ENCODE results near the gene DUSP18. TPM values are rescaled to one million over a fixed set of nuclear protein-coding genes. Genes with fewer than 3 reads are reported as not detected.

DUSP18 gene
- total and polyA plus RNA-seq, 12 donors: 1.5 to 6.3 (median 2.5) TPM

- WGBS, 2 donors: 56 to 63% methylated on average over 11 of the region's 11 CpGs
- H3K27me3 ChIP-seq: no peaks in the 10 kb centered on the region
- TF ChIP-seq, protein P1, sequence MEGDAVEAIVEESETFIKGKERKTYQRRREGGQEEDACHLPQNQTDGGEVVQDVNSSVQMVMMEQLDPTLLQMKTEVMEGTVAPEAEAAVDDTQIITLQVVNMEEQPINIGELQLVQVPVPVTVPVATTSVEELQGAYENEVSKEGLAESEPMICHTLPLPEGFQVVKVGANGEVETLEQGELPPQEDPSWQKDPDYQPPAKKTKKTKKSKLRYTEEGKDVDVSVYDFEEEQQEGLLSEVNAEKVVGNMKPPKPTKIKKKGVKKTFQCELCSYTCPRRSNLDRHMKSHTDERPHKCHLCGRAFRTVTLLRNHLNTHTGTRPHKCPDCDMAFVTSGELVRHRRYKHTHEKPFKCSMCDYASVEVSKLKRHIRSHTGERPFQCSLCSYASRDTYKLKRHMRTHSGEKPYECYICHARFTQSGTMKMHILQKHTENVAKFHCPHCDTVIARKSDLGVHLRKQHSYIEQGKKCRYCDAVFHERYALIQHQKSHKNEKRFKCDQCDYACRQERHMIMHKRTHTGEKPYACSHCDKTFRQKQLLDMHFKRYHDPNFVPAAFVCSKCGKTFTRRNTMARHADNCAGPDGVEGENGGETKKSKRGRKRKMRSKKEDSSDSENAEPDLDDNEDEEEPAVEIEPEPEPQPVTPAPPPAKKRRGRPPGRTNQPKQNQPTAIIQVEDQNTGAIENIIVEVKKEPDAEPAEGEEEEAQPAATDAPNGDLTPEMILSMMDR (IDR thresholded peaks at IDR 0.05): no peak
- H3K4me3 ChIP-seq: no peak overlapping the region
- no peaks in the 10 kb centered on the region for H3K4me1 ChIP-seq
- H3K27ac ChIP-seq: no peak overlapping the region
- ATAC-seq (no peak), DNase-seq (no peak)
- H3K9me3 ChIP-seq: no peaks in the 10 kb centered on the region
- intact Hi-C loops (cut with DNase I): no loop called here
- H3K36me3 ChIP-seq: no peaks in the 10 kb centered on the region
Observed at GRCh38 chr22:30705710-30706651, 38.3 kb upstream of the DUSP18 start.

DNA sequence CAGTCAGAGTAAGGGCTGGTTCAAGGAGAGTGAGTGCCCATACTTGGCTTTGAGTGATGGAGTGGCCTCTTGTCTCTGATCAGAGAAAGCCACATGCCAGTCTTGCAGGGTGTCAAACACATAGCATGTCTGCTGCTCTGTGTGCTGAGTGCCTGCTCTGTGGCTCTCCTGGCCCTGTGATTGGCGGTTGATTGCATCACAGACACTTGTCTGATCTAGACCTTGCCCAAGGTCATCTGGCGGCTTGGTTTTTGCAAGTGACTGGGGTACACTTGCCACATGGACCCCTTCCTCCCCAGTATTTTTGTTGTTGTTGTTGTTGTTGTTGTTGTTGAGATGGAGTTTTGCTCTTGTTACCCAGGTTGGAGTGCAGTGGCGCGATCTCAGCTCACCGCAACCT lies 37.3 kb upstream of the DUSP18 start:
- TF ChIP-seq, protein P1 (IDR thresholded peaks at IDR 0.05): no peak
- DNase-seq (no peak), ATAC-seq (no peak)
- WGBS, 2 donors: 95 to 99% methylated on average over 5 of the region's 5 CpGs
- Histone ChIP-seq H3K27ac (no peak overlapping the region), H3K9me3 (no peaks in the 10 kb centered on the region), H3K4me1 (no peaks in the 10 kb centered on the region), H3K36me3 (no peaks in the 10 kb centered on the region), H3K4me3 (no peak overlapping the region), H3K27me3 (no peaks in the 10 kb centered on the region)
- intact Hi-C loops (cut with DNase I): no loop called here

- Histone ChIP-seq H3K36me3 (no peaks in the 10 kb centered on the region), H3K9me3 (no peaks in the 10 kb centered on the region), H3K27me3 (no peaks in the 10 kb centered on the region), H3K27ac (no peak overlapping the region), H3K4me3 (no peak overlapping the region), H3K4me1 (no peaks in the 10 kb centered on the region)
- DNase-seq: no peak
- TF ChIP-seq, protein P1 (IDR thresholded peaks at IDR 0.05): no peak
- ATAC-seq: no peak
- intact Hi-C loops (cut with DNase I): no loop called here
- WGBS, 2 donors: 85 to 92% methylated on average over 1 of the region's 1 CpG
Observed at GRCh38 chr22:30702856-30703255, 35.2 kb upstream of the DUSP18 start.

GRCh38 chr22:30701872-30702271 lies 34.2 kb upstream of the DUSP18 start:
- Histone ChIP-seq H3K27me3 (no peaks in the 10 kb centered on the region), H3K36me3 (no peaks in the 10 kb centered on the region), H3K4me3 (no peak overlapping the region), H3K4me1 (no peaks in the 10 kb centered on the region), H3K27ac (no peak overlapping the region), H3K9me3 (no peaks in the 10 kb centered on the region)
- intact Hi-C loops (cut with DNase I): no loop called here
- TF ChIP-seq, protein P1 (IDR thresholded peaks at IDR 0.05): no peak
- ATAC-seq (peak in 1 of 8 donors; percentile 33), DNase-seq (no peak)
- 77 to 85% methylated on average over 1 of the region's 1 CpG for WGBS, 2 donors

All from heart right ventricle (tissue), 16 donors.